ENCODE data around the gene OR5B17.
"Not testable (repeated sequence)": the region's sequence is repeated elsewhere in the genome, so short reads cannot be mapped to it uniquely, and the experiment has no call there.

OR5B17 gene

GRCh38 chr11:58358969-58359368 is at the start of gene OR5B17:
Gene OR5B17 (minus strand): TSS chr11:58359069. CDS start chr11:58359069, 0 bp downstream.
- DNase-seq: no peak

GRCh38 chr11:58406774-58407173 is 47.9 kb upstream of the OR5B17 start, which contains the start of gene OR5B3:
Gene OR5B3 (minus strand): TSS chr11:58406874. CDS start chr11:58403409, 3,465 bp downstream.
- no peak for DNase-seq

GRCh38 chr11:58399622-58400021 is 40.8 kb upstream of the OR5B17 start:
- not testable (repeated sequence) for DNase-seq

GRCh38 chr11:58395581-58395980 is 36.7 kb upstream of the OR5B17 start:
- no peak for DNase-seq

GRCh38 chr11:58394195-58394594 is 35.3 kb upstream of the OR5B17 start:
- no peak for DNase-seq

GRCh38 chr11:58392746-58393145 is 33.9 kb upstream of the OR5B17 start:
- DNase-seq: no peak

- no peak for DNase-seq
Observed at GRCh38 chr11:58391879-58392278, 33.0 kb upstream of the OR5B17 start.

GRCh38 chr11:58390551-58391063 is 31.7 kb upstream of the OR5B17 start:
- no peak for DNase-seq

GRCh38 chr11:58354727-58355126 is 4.1 kb downstream of the OR5B17 start:
- DNase-seq: no peak

GRCh38 chr11:58345204-58345603 is 13.7 kb downstream of the OR5B17 start:
- no peak for DNase-seq

GRCh38 chr11:58334708-58335107 is 24.2 kb downstream of the OR5B17 start:
- DNase-seq: no peak

GRCh38 chr11:58330861-58331260 is 28.0 kb downstream of the OR5B17 start:
- no peak for DNase-seq

GRCh38 chr11:58318532-58318931 is 40.3 kb downstream of the OR5B17 start:
- no peak for DNase-seq

- DNase-seq: no peak
Observed at GRCh38 chr11:58316142-58316541, 42.7 kb downstream of the OR5B17 start.
